ENCODE measurements around the gene NFE2L3.
A peak's percentile ranks its signal among the peaks of the same experiment; 100 is the strongest.

Gene NFE2L3

GRCh38 chr7:26182706-26183105 is 30.7 kb downstream of the NFE2L3 start:
- peak; percentile 4 for ATAC-seq
- TF ChIP-seq ZNF565 (CRISPR knock-in tag; conservative IDR thresholded peaks at IDR 0.05; ENCODE audit: low read depth) = no peak
- TF ChIP-seq, protein P1, sequence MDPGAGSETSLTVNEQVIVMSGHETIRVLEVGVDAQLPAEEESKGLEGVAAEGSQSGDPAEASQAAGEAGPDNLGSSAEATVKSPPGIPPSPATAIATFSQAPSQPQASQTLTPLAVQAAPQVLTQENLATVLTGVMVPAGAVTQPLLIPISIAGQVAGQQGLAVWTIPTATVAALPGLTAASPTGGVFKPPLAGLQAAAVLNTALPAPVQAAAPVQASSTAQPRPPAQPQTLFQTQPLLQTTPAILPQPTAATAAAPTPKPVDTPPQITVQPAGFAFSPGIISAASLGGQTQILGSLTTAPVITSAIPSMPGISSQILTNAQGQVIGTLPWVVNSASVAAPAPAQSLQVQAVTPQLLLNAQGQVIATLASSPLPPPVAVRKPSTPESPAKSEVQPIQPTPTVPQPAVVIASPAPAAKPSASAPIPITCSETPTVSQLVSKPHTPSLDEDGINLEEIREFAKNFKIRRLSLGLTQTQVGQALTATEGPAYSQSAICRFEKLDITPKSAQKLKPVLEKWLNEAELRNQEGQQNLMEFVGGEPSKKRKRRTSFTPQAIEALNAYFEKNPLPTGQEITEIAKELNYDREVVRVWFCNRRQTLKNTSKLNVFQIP (CRISPR knock-in tag; IDR thresholded peaks at IDR 0.05; ENCODE audit: borderline replicate concordance, low read depth) = no peak

DNA sequence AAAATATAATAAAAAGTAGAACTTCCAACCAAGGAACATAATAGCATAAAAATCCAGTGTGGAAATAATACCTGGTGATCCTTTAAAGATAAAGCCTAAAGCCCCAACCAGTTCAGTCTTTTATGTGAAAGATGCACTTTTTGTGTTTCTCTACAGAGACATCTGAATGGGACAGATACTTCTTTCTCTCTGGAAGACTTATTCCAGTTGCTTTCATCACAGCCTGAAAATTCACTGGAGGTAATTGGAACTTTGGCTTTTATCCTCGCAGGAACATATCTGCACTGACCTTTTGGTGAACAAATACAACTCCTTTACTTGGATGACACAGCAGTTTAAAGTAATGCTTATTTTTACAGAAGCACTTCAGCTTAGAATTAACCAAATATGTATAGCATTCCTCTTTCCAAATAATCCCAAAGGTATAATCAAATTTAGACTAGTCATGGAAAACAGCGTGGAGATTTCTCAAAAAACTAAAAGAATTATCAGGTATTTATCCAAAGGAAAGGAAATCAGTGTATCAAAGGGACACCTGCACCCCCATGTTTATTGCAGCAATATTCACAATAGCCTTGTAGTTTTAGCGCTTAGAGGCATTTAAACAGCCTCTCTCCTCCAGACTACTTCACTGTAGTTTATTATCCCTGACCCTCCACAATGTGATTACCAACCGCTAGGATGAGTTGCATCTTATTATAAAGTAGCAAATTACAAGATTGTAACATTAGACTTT is 31.7 kb downstream of the NFE2L3 start:
- ATAC-seq = peak; percentile 1; the same call in 1 of the 3 replicates
- 0 out of 2 replicates have a peak, but pooled peaks have one; percentile 13 for TF ChIP-seq TOX (CRISPR knock-in tag; IDR thresholded peaks at IDR 0.05; ENCODE audit: borderline replicate concordance)
- TF ChIP-seq PATZ1 (CRISPR knock-in tag; IDR thresholded peaks at IDR 0.05; ENCODE audit: borderline replicate concordance) = peak; percentile 23; the same call in 1 of the 2 replicates
- no peak for TF ChIP-seq GLIS3 (CRISPR knock-in tag; IDR thresholded peaks at IDR 0.05)
- TF ChIP-seq ARNTL (CRISPR knock-in tag; IDR thresholded peaks at IDR 0.05; ENCODE audit: borderline replicate concordance, low read depth) = 0 out of 2 replicates have a peak, but pooled peaks have one; percentile 0
- no peak for TF ChIP-seq ZFP30 (CRISPR knock-in tag; IDR thresholded peaks at IDR 0.05)
- TF ChIP-seq SNAI2 (CRISPR knock-in tag; IDR thresholded peaks at IDR 0.05) = no peak
- no peak for TF ChIP-seq RARB (CRISPR knock-in tag; IDR thresholded peaks at IDR 0.05)
- TF ChIP-seq ISL1 (CRISPR knock-in tag; IDR thresholded peaks at IDR 0.05) = no peak
- TF ChIP-seq, protein P1 (CRISPR knock-in tag; IDR thresholded peaks at IDR 0.05; ENCODE audit: borderline replicate concordance, low read depth) = peak; percentile 28; the same call in 1 of the 2 replicates

- peak; percentile 0; the same call in 2 of the 3 replicates for ATAC-seq
- 0 out of 2 replicates have a peak, but pooled peaks have one; percentile 42 for TF ChIP-seq GLIS3 (CRISPR knock-in tag; IDR thresholded peaks at IDR 0.05)
- 0 out of 2 replicates have a peak, but pooled peaks have one; percentile 46 for TF ChIP-seq ZC3H10 (CRISPR knock-in tag; IDR thresholded peaks at IDR 0.05)
- TF ChIP-seq, protein P2, sequence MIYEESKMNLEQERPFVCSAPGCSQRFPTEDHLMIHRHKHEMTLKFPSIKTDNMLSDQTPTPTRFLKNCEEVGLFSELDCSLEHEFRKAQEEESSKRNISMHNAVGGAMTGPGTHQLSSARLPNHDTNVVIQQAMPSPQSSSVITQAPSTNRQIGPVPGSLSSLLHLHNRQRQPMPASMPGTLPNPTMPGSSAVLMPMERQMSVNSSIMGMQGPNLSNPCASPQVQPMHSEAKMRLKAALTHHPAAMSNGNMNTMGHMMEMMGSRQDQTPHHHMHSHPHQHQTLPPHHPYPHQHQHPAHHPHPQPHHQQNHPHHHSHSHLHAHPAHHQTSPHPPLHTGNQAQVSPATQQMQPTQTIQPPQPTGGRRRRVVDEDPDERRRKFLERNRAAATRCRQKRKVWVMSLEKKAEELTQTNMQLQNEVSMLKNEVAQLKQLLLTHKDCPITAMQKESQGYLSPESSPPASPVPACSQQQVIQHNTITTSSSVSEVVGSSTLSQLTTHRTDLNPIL (CRISPR knock-in tag; IDR thresholded peaks at IDR 0.05; ENCODE audit: low read depth) = 0 out of 2 replicates have a peak, but pooled peaks have one; percentile 40
These were observed 32.5 kb downstream of the NFE2L3 start for GRCh38 chr7:26184281-26185101.

- peak; percentile 0; the same call in 2 of the 3 replicates for ATAC-seq
These were observed 33.3 kb downstream of the NFE2L3 start for GRCh38 chr7:26185131-26185843.

DNA sequence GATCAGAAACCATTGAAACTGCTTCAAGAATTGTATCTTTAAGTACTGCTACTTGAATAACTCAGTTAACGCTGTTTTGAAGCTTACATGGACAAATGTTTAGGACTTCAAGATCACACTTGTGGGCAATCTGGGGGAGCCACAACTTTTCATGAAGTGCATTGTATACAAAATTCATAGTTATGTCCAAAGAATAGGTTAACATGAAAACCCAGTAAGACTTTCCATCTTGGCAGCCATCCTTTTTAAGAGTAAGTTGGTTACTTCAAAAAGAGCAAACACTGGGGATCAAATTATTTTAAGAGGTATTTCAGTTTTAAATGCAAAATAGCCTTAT is 33.8 kb downstream of the NFE2L3 start:
- no peak for ATAC-seq
- TF ChIP-seq, protein P2 (CRISPR knock-in tag; IDR thresholded peaks at IDR 0.05; ENCODE audit: low read depth) = 0 out of 2 replicates have a peak, but pooled peaks have one; percentile 15
- no peak for TF ChIP-seq ZNF8 (CRISPR knock-in tag; IDR thresholded peaks at IDR 0.05)

More at GRCh38 chr7:26185131-26185843, 33.3 kb downstream of the NFE2L3 start:
- TF ChIP-seq BACH2 (CRISPR knock-in tag; IDR thresholded peaks at IDR 0.05; ENCODE audit: borderline replicate concordance) (no peak), ISL1 (CRISPR knock-in tag; IDR thresholded peaks at IDR 0.05) (no peak), ARNTL (CRISPR knock-in tag; IDR thresholded peaks at IDR 0.05; ENCODE audit: borderline replicate concordance, low read depth) (no peak), RARB (CRISPR knock-in tag; IDR thresholded peaks at IDR 0.05) (no peak), ZC3H10 (CRISPR knock-in tag; IDR thresholded peaks at IDR 0.05) (no peak), GLIS3 (CRISPR knock-in tag; IDR thresholded peaks at IDR 0.05) (no peak)

Data from SK-N-SH treated with all-trans-retinoic acid at 6 μM for 48 hours (cell line).